GM19372 (cell line): ENCODE measurements around the gene MAP1B.

ENCODE experiments used
- ATAC-seq: cut with Tn5 transposase; IDR thresholded peaks from one replicate; pipeline ENCODE4 v1.9.1; 2021; ENCODE audit warnings: mild to moderate bottlenecking, low read depth, moderate library complexity; ENCODE audit not compliant: unreplicated experiment

Gene MAP1B

DNA sequence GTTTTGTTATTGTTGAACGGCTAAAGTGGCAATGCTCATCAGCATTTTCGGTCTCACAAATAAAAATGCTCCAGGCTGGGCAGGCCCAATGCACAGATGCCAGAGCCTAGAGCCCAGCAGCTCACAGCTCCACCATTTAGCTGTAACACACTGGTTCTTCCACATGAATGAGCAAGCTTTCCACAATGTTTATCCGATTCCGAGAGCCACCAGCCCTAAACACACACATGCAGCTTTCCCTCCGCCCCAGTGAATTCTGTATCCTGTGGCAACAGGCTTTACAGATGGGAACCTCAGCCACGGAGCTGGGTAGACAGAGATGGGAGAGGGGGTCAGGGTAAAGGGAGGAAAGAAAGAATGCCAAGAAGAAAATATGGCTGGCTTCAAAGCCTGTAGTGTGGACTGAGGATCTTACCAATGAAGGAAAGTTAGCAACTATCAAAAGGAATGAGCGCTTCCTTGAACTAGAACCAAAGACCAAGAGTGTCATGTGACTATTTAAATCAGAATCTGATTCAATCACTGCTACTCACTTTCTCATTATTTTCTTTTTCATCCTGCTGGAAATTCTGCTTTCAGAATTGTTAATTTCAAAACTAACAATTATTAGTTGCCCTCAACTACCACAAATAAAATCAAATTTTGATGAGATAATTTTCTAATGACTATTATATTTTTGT is 135.7 kb downstream of the MAP1B start:
- no peak for ATAC-seq

DNA sequence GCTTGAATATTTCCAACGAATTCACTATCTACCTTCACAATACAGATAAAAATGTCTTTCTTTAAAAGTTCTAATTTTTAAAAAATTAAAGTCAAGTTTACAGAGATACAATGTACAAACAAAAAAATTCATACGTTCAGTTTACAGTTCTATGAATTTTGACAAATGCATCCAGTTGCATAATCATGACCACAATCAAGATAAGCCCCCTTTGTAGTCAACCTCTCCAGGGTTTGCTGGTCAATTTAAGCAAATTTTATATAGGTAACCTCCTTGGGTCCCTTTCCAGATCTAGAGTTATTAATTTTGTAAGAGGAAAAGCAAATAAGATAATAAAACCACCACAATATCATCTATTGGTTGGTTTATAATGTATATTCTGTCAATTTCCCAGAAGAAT is 136.4 kb downstream of the MAP1B start:
- ATAC-seq = no peak

DNA sequence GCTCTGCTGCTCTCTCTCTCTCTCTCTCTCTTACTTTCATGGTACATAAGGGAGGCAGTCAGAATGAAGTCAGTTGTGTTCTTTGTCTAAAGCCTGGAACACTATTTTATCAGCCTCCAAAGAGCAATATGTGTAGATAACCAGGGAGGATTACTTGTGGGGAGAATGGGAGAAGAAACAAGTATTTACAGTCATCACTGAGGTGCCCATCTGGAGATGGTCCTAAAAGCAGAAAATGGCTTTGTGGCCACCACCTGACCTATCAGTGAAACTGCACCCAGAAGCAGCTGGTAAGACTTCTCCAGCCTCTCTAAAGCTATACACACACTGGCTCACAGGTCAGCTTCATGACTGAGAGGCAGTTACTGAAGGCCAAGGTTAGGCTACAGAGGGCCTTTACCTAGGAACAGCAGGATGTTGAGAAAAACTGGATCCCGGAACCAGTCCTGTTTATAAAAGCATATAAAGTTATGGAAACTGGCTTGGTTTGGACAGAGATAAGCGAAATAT is 137.6 kb downstream of the MAP1B start:
- ATAC-seq = peak; percentile 85

DNA sequence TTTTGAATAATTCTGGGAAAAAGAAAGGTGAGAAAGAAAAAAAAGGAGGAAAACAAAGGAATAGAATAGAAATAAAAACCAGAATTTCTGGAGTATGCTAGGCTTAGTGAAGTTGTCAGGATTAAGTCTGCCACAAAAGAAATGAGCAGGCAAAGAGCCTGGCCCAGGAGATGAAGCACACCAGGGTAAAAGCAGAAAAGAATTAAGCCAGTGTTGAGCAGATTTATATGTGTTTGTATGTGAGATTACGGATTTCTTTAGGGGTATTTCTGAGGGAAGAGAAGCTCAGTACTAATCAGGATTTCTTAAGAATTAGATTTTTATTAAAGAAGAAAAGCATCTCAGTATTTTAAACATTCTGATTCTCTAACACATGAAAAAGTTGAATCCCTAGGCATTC is 138.3 kb downstream of the MAP1B start:
- no peak for ATAC-seq

DNA sequence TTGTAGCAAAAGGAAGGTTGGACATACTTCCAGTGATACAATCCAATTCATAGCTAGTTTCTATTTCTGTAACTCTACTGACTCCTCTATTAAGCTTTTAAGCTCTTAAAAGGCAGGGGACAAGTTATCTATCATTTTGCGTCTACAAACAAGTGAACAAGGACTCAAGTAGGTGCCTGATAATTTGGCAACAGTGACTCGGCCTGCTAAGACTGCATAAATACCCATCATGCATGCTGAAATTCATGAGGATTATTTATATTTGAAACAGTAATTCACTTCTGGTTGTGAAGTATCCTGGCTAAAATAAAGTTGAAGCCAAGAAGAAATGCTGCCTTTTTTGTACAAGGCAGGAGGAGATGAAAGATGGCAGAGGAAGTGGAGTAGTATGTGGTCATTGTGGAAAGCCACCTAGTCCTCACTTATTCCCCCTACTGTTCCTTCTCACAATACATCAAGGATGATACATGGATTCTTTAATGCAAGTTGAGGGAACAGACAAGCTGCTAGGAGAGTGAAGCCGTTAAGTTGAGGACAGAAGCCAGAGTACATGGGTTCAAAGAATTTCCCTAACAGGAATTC is 138.8 kb downstream of the MAP1B start:
- no peak for ATAC-seq

DNA sequence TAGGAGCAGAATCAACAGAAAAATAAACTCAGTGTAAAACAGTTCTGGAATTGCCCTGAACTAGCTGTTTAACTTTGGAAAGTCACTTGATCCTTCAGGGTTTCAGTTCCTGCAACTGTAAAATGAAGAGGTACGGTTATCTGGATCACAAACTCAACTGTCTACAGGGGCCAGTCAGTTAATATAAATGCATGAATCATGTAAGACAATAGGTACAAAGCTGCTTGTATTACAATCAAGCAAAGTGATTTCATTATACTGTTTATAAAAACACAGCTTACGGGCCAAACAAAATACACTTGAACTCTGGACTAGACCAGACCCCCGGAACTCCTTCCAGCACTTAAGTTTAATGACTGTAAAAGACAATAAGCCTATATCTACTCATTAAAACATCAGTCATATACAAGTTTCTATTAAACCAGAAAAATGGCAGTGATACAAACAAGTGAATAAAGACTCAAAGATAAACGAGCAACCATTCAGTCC is 139.7 kb downstream of the MAP1B start:
- no peak for ATAC-seq

DNA sequence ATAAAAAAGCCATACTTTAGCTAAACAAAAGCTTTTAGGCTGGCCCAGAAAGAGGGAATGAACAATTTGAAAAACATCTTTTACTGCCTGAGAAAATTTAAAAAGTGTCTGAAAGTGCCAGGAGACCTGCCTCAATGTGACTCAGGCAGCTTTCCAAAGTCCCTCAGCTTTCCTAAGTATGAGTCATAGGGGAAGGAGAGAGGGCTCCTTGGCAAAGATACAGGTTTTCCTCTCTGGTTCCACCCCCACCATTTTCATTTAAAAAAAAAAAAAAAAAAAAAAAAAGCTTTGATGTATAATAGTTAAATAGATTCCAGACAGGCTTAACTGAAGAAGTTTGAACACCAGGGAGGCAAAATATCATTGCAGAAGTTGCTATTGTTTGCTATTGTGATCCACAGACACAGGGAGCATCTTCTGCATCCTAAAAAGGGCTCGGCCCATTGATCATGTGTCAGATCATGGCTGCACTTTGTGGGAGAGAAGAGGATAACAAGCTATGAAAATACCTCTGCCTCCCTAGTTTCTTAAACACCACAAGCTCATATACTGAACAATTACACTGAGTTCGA is 141.2 kb downstream of the MAP1B start:
- no peak for ATAC-seq

DNA sequence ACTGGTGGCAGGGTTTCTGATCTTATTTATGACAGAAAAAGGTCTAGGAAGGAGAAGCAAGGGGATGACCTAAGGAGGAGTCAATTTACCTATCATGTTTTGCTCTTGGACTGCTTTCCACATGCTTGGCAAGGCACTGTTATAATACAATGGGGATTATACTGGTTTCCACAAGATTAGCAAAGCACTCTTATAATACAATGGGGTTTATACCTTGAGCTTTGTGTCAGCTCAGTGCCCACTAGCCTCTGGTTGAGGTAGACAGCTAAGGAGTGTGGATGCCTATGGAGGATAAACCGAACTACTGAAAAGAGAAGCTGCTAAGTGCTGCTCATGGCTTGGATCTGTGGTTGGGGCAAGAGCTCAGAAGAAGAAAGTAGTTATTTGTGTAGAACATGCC is 144.1 kb downstream of the MAP1B start:
- ATAC-seq = no peak

DNA sequence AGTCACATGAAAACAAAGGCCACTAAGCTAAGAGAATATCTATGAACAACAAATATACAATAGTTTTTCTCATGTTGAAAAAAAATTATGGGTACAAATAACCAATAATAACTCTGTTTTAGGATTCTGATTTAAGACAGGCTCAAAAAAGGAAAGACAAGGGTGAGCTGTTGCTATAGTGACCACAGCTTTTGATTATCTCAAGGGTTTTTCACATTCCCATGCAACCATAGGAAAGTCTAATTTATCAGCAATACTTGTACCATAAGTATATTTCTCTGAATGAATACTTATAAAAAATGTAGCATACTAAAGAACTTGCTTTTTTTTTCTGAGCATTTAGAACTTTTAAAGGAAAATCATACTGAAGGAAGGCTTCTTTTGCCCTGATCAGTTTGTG is 144.7 kb downstream of the MAP1B start:
- no peak for ATAC-seq

DNA sequence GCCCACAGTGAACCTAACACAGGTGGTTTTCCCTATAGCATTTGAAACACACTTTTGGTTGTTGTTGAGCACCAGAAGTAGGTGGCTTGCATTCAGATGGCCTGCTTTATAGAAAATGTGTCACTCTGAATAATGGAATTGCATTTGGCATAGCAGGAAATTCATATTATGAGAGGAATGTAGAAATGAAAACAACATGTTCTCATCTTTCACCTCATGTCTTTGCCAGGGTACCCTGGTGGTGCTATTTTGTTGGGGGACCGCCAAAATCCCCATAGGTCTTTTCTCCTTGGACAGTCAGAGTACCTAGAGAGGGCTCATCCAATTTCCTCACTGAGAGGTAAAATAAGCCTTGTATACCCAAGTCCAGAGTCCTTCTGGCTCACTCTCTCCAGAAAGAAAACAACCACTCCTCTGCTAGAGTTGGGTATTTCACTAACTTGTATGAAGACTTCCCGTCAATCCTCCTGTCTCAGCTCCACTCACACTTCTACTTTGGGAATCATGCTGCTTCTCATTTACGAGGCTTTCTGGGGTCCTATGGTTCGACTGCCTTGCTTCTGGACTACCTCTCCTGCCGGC is 145.4 kb downstream of the MAP1B start:
- no peak for ATAC-seq

DNA sequence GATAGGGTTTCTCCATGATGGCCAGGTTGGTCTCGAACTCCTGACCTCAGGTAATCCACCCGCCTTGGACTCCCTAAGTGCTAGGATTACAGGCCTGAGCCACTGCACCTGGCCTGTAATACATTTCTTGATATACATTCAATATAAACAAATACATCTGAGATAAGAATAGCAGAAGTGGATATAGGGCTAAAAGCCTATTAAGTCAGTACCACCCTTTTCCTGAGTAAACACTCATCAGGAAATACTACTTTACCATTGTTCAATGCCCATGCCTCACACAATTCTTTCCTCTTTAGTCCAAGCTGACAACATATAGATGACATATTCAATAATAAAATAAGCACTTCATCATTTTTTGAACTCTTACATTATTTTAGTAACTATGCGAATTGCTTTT is 148.0 kb downstream of the MAP1B start:
- ATAC-seq = no peak

DNA sequence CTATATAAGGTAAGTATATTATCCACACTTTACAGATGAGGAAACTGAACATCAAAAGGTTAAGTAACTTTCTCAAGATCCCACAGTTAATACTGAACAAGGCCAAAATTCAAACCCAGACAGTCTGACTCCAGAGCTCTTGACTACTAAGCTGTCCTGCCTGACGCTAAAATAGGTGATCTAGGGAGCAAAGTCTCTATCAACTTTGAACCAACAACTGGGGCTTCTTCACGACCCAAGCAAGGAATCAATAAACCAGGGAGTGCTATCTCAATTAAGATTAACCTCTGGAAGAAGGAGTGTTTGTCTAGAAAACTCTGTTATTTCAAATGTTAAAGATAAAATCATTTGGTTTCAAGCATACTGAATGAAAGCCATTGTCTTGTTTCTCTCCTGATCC is 148.4 kb downstream of the MAP1B start:
- ATAC-seq = no peak

DNA sequence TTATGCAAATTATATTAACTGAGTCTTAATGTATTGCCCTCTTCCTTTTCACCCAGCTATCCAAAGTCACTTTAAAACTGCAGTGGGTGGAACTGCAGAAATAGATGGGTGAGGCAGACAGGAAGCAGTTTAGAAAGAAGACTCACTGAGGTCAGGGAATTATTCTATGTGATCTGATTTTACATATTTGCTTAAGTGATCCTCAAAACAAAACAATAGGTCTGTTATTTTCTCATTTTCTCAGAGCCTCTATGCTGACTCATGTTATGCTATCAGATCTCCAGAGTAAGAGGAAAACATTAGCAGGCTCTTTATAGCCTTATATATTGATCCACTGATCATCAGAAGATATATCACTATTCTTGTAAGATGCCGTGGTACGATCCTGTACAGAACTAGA is 149.3 kb downstream of the MAP1B start:
- ATAC-seq = no peak
